GM12878 (cell line): ENCODE measurements around the gene ABR. TPM values are rescaled to one million over a fixed set of nuclear protein-coding genes. Genes with fewer than 3 reads are reported as not detected.

Source experiments
- ATAC-seq: fragments of 200-7000 bp; cut with Tn5 transposase; 3 replicates; pipeline ENCODE4 v1.9.1; 2020; ENCODE audit warnings: mild to moderate bottlenecking, moderate library complexity
- BruUV-seq: library from RNA; stranded (reverse); fragments of 400-500 nt; replicated peaks from 2 replicates; lab custom pipeline; 2021; lab: Mats Ljungman, UMichigan
- CTCF ChIA-PET: fragments of 300-600 bp; sonication (Branson Sonifier 250); formaldehyde crosslinking; extraction: SDS; loops from one replicate; lab custom pipeline; 2021; ENCODE audit warnings: inconsistent platforms; lab: Yijun Ruan, JAX
- POLR2A ChIA-PET: fragments of 350-600 bp; formaldehyde crosslinking; extraction: SDS; loops from one replicate; lab custom pipeline; 2021; ENCODE audit warnings: inconsistent platforms; lab: Charles Lee
- RAD21 ChIA-PET: fragments of 300-600 bp; sonication (Branson Sonifier 250); formaldehyde crosslinking; loops from one replicate; lab custom pipeline; 2023; ENCODE audit warnings: antibody characterized with exemption; ENCODE audit not compliant: unreplicated experiment; lab: Charles Lee
- SMC1A ChIA-PET: fragments of 300-600 bp; sonication (Branson Sonifier 250); formaldehyde crosslinking; loops from one replicate; lab custom pipeline; 2023; ENCODE audit not compliant: unreplicated experiment, uncharacterized antibody; lab: Charles Lee
- DNase-seq: peaks from one replicate; pipeline ENCODE4 v3.0.0-alpha.2; 2011; ENCODE audit warnings: low read depth, low spot score
- FAIRE-seq: peaks from 3 replicates; lab custom pipeline; 2011; peaks lifted over from hg19 to GRCh38; lab: Jason Lieb, UNC
- H2AFZ ChIP-seq: 2 replicates; pipeline ENCODE4 v1.6.0; 2011; ENCODE audit warnings: low read depth, low read length, control low read depth; ENCODE audit not compliant: control insufficient read depth
- H3K27ac ChIP-seq: 2 replicates; pipeline ENCODE4 v1.5.1; 2011; ENCODE audit warnings: control low read depth; ENCODE audit not compliant: control insufficient read depth, insufficient read depth
- H3K27me3 ChIP-seq, 2 experiments: replicated peaks in 1 of 2; 2 replicates each; pipeline versions ENCODE4 v1.6.0 to v1.6.1; 2011; ENCODE audit warnings: low read length in 1 of 2; ENCODE audit not compliant: control insufficient read depth in 2 of 2, insufficient read depth in 2 of 2
- H3K36me3 ChIP-seq, 2 experiments: 2 replicates each; pipeline ENCODE4 v1.5.1; 2011; ENCODE audit warnings: low read length in 1 of 2; ENCODE audit not compliant: control insufficient read depth in 2 of 2, insufficient read depth in 2 of 2
- H3K4me1 ChIP-seq: 2 replicates; pipeline ENCODE4 v1.6.1; 2011; ENCODE audit warnings: mild to moderate bottlenecking, low read length, moderate library complexity, mixed read lengths; ENCODE audit not compliant: control insufficient read depth, insufficient read depth
- H3K4me2 ChIP-seq: 2 replicates; pipeline ENCODE4 v1.6.0; 2011; ENCODE audit warnings: control low read depth; ENCODE audit not compliant: control insufficient read depth, insufficient read depth
- H3K4me3 ChIP-seq: fragments of 200-600 bp; sonication (generic); 2 replicates; pipeline ENCODE4 v1.5.1; 2016
- H3K79me2 ChIP-seq: 2 replicates; pipeline ENCODE4 v1.6.0; 2011; ENCODE audit warnings: low read length; ENCODE audit not compliant: control insufficient read depth, insufficient read depth
- H3K9ac ChIP-seq: 2 replicates; pipeline ENCODE4 v1.8.0; 2011; ENCODE audit warnings: low read length, control low read depth, mixed read lengths; ENCODE audit not compliant: control insufficient read depth, insufficient read depth
- H3K9me3 ChIP-seq: replicated peaks from 3 replicates; pipeline ENCODE4 v1.5.1; 2011; ENCODE audit warnings: mild to moderate bottlenecking, low read length; ENCODE audit not compliant: control insufficient read depth, insufficient read depth
- H4K20me1 ChIP-seq: 2 replicates; pipeline ENCODE4 v1.6.0; 2011; ENCODE audit not compliant: control insufficient read depth, insufficient read depth
- ASH2L ChIP-seq: fragments of 300-600, 200-600 bp; sonication (generic); IDR thresholded peaks from 2 replicates; pipeline ENCODE4 v1.6.1; 2017; ENCODE audit warnings: low read depth, mild to moderate bottlenecking, borderline replicate concordance
- BRCA1 ChIP-seq: IDR thresholded peaks from 2 replicates; pipeline ENCODE4 v1.6.1; 2011; ENCODE audit warnings: low read depth, low read length, improper control_type of control experiment
- CBX3 ChIP-seq: fragments of 200-600 bp; sonication (generic); IDR thresholded peaks from 2 replicates; pipeline ENCODE4 v1.6.1; 2016; ENCODE audit warnings: low read depth, borderline replicate concordance
- CEBPZ ChIP-seq: fragments of 150-350 bp; IDR thresholded peaks from 2 replicates; pipeline ENCODE4 v1.6.1; 2016; ENCODE audit warnings: low read depth, low read length
- GATAD2B ChIP-seq: fragments of 450-650 bp; conservative IDR thresholded peaks from 2 replicates; pipeline ENCODE4 v1.6.1; 2017; ENCODE audit warnings: low read depth, mild to moderate bottlenecking, moderate library complexity
- IKZF1 ChIP-seq: fragments of 450-650 bp; conservative IDR thresholded peaks from 2 replicates; pipeline ENCODE4 v1.6.1; 2017; ENCODE audit warnings: antibody characterized with exemption, mild to moderate bottlenecking
- MEF2B ChIP-seq: fragments of 450-650 bp; IDR thresholded peaks from 2 replicates; pipeline ENCODE4 v1.6.1; 2018; ENCODE audit warnings: mild to moderate bottlenecking, moderate library complexity; ENCODE audit not compliant: partially characterized antibody, poor library complexity, severe bottlenecking
- NFYA ChIP-seq: IDR thresholded peaks from 2 replicates; pipeline ENCODE4 v1.6.1; 2011; ENCODE audit warnings: low read depth, mild to moderate bottlenecking, low read length, improper control_type of control experiment, borderline replicate concordance
- POLR2AphosphoS2 ChIP-seq: IDR thresholded peaks from 2 replicates; pipeline ENCODE4 v1.6.1; 2011; ENCODE audit warnings: low read depth, mild to moderate bottlenecking, low read length, improper control_type of control experiment, moderate library complexity
- TARDBP ChIP-seq: IDR thresholded peaks from 2 replicates; pipeline ENCODE4 v1.6.1; 2016; ENCODE audit warnings: borderline replicate concordance
- USF2 ChIP-seq: IDR thresholded peaks from 2 replicates; pipeline ENCODE4 v1.6.1; 2011; ENCODE audit warnings: low read depth, low read length, improper control_type of control experiment, borderline replicate concordance
- ZNF687 ChIP-seq: fragments of 450-650 bp; IDR thresholded peaks from 2 replicates; pipeline ENCODE4 v1.6.1; 2017; ENCODE audit warnings: mild to moderate bottlenecking, moderate library complexity
- WGBS: methylation state at CpG from one replicate; pipeline ENCODE4 v1.1.6; 2016; ENCODE audit warnings: low lambda C conversion rate; ENCODE audit not compliant: insufficient replicate concordance, insufficient coverage; ENCODE audit errors: missing lambda C conversion rate; 5-methylcytosine and 5-hydroxymethylcytosine counted together
- in situ Hi-C: fragments of 300-500 bp; cut with MboI; formaldehyde crosslinking; loops from 9 replicates; pipeline ENCODE4 v1.14.3; 2018; ENCODE audit warnings: mixed read lengths
- intact Hi-C: fragments of 100-400 bp; cut with micrococcal nuclease; formaldehyde crosslinking; loops from one replicate; pipeline ENCODE4 v1.14.2; 2022; ENCODE audit not compliant: unreplicated experiment
- polyA plus RNA-seq, 11 experiments: library from polyadenylated mRNA; depleted of rRNA in 4 of 11; unstranded in 6 of 11; stranded (reverse) in 5 of 11; fragments of >200 nt; fragmentation: Nextera tagmentation in 4 of 11; fragmentation: Illumina TruSeq in 1 of 11; extraction: Ambion mirVana in 4 of 11; extraction: Trizol in 1 of 11; gene quantifications; 1 replicate in 1 of 11; 2 replicates in 10 of 11; pipeline versions ENCODE4 v1.2.1 to v1.2.3, GENCODE V29; 2011 to 2016; ENCODE audit warnings: inconsistent platforms in 2 of 11, missing spikeins in 2 of 11, low read depth in 1 of 11
- total RNA-seq, 4 experiments: library from RNA; depleted of rRNA in 3 of 4; stranded (reverse); fragments of >200 nt in 3 of 4; fragmentation: Illumina TruSeq in 1 of 4; extraction: Trizol in 1 of 4; gene quantifications; 2 replicates each; pipeline versions ENCODE4 v1.2.1 to v1.2.3, GENCODE V29; 2013 to 2021

Gene ABR
- total and polyA plus RNA-seq, 10 of the 15 experiments (the other 5 are each of a cell fraction or from before 2014, with no cell fraction given): 1.4 to 112 (median 30.0) TPM

GRCh38 chr17:1050246-1050995, 129.4 kb downstream of the ABR start (continued):
- TF ChIP-seq GATAD2B (no peak), TARDBP (no peak), POLR2AphosphoS2 (no peak), BRCA1 (no peak), IKZF1 (no peak), ASH2L (no peak), MEF2B (no peak)

GRCh38 chr17:1049446-1050225, 130.1 kb downstream of the ABR start:
- POLR2A ChIA-PET: no interaction called here
- no peak for DNase-seq
- no peak for TF ChIP-seq ASH2L
- TF ChIP-seq CBX3: no peak
- TF ChIP-seq NFYA: no peak
- no peak for TF ChIP-seq CEBPZ
- no peak for TF ChIP-seq ZNF687
- no peak for TF ChIP-seq USF2
- TF ChIP-seq GATAD2B: no peak

More at GRCh38 chr17:1049446-1050225, 130.1 kb downstream of the ABR start:
- intact Hi-C loops: no loop called here
- Histone ChIP-seq H3K9me3 (no peaks in the 10 kb centered on the region), H2AFZ (no peak overlapping the region), H3K4me3 (no peak overlapping the region), H3K4me2 (no peak overlapping the region), H3K79me2 (no peaks in the 10 kb centered on the region), H3K4me1 (no peaks in the 10 kb centered on the region), H3K36me3 (peaks cover 5 to 6% of the 10 kb centered on the region in 2 experiments; a peak in 3 of 4 replicates), H3K9ac (no peak overlapping the region), H3K27me3 (no peaks in the 10 kb centered on the region), H3K27ac (no peak overlapping the region), H4K20me1 (no peaks in the 10 kb centered on the region; the same call in 1 of the 2 replicates)
- SMC1A ChIA-PET: no interaction called here
- WGBS: 88% methylated on average over 28 of the region's 28 CpGs
- FAIRE-seq (no peak), ATAC-seq (no peak)
- no TSS peak for BruUV-seq
- CTCF ChIA-PET: interaction anchor here (1.3 kb wide), 1 partner anchor 10 kb away, joined by 4 read pairs; no protein-coding TSS in a partner anchor
- in situ Hi-C loops: no loop called here
- RAD21 ChIA-PET: no interaction called here
